Vagina (tissue), 2 donors: Measurements from ENCODE around the gene EIF3F. TPM values are rescaled to one million over a fixed set of nuclear protein-coding genes. Genes with fewer than 3 reads are reported as not detected.
A peak's percentile ranks its signal among the peaks of the same experiment; 100 is the strongest.

Source experiments
- DNase-seq, 2 donors: peaks; one replicate each; pipeline ENCODE4 v3.0.0-alpha.2; 2017; ENCODE audit errors: extremely low spot score in 2 of 2
- H3K27ac ChIP-seq: fragments of 200-600 bp; sonication (generic); one replicate; pipeline ENCODE4 v1.5.1; 2019
- H3K27me3 ChIP-seq: fragments of 200-600 bp; sonication (generic); one replicate; pipeline ENCODE4 v1.5.1; 2019
- H3K36me3 ChIP-seq, 2 donors: fragments of 200-600 bp; sonication (generic); one replicate each; pipeline ENCODE4 v1.5.1; 2017 to 2019
- H3K4me1 ChIP-seq: fragments of 200-600 bp; sonication (generic); one replicate; pipeline ENCODE4 v1.5.1; 2019
- H3K4me3 ChIP-seq, 2 donors: fragments of 200-600 bp; sonication (generic); 1 replicate in 1 of 2; 2 replicates in 1 of 2; pipeline ENCODE4 v1.5.1; 2016 to 2019
- H3K9me3 ChIP-seq: fragments of 200-600 bp; sonication (generic); one replicate; pipeline ENCODE4 v1.5.1; 2019
- POLR2A ChIP-seq, 2 donors: fragments of 450-650 bp; IDR thresholded peaks; one replicate each; pipeline ENCODE4 v1.6.1; 2017; ENCODE audit warnings: antibody characterized with exemption in 2 of 2, mild to moderate bottlenecking in 2 of 2, moderate library complexity in 2 of 2
- POLR2AphosphoS5 ChIP-seq, 2 donors: sonication (generic); formaldehyde crosslinking; IDR thresholded peaks; one replicate each; pipeline ENCODE4 v1.9.0; 2017; ENCODE audit warnings: antibody characterized with exemption in 2 of 2, mild to moderate bottlenecking in 2 of 2, low read depth in 1 of 2; ENCODE audit not compliant: insufficient read depth in 1 of 2
- intact Hi-C: fragments of 100-400 bp; cut with DNase I; formaldehyde crosslinking; loops from one replicate; pipeline ENCODE4 v1.15.1; 2023
- total RNA-seq: library from RNA; depleted of rRNA; stranded (reverse); fragments of >200 nt; gene quantifications from one replicate; pipeline ENCODE4 v1.2.3, GENCODE V29; 2016
- TF ChIP-seq, protein P1 (sequence below), 3 experiments: fragments of 450-650 bp in 2 of 3; fragments of 200-600 bp in 1 of 3; sonication (generic) in 1 of 3; IDR thresholded peaks; one replicate each; pipeline ENCODE4 v1.5.1; 2017 to 2019; ENCODE audit warnings: antibody characterized with exemption in 3 of 3, mild to moderate bottlenecking in 2 of 3, moderate library complexity in 2 of 3

EIF3F gene
- total RNA-seq, 1 donor from 2014 or later, result 336 TPM

- TF ChIP-seq POLR2AphosphoS5 (IDR thresholded peaks at IDR 0.05; ENCODE audit: insufficient read depth in 1 of 2, low read depth in 1 of 2), result no peak
- no peaks in the 10 kb centered on the region for H3K27me3 ChIP-seq
- H3K4me1 ChIP-seq, result peaks cover 13% of the 10 kb centered on the region
- no peaks in the 10 kb centered on the region for H3K36me3 ChIP-seq
- intact Hi-C loops, result no loop called here
- H3K9me3 ChIP-seq, result no peaks in the 10 kb centered on the region
- no peak overlapping the region for H3K27ac ChIP-seq
- peak; percentile 52 to 70 for DNase-seq
- no peak overlapping the region for H3K4me3 ChIP-seq
These were observed 36.9 kb downstream of the EIF3F start for GRCh38 chr11:8023831-8024555.

- TF ChIP-seq POLR2AphosphoS5 (IDR thresholded peaks at IDR 0.05; ENCODE audit: insufficient read depth in 1 of 2, low read depth in 1 of 2), result no peak
- TF ChIP-seq POLR2A (IDR thresholded peaks at IDR 0.05), result no peak
- TF ChIP-seq, protein P1, sequence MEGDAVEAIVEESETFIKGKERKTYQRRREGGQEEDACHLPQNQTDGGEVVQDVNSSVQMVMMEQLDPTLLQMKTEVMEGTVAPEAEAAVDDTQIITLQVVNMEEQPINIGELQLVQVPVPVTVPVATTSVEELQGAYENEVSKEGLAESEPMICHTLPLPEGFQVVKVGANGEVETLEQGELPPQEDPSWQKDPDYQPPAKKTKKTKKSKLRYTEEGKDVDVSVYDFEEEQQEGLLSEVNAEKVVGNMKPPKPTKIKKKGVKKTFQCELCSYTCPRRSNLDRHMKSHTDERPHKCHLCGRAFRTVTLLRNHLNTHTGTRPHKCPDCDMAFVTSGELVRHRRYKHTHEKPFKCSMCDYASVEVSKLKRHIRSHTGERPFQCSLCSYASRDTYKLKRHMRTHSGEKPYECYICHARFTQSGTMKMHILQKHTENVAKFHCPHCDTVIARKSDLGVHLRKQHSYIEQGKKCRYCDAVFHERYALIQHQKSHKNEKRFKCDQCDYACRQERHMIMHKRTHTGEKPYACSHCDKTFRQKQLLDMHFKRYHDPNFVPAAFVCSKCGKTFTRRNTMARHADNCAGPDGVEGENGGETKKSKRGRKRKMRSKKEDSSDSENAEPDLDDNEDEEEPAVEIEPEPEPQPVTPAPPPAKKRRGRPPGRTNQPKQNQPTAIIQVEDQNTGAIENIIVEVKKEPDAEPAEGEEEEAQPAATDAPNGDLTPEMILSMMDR (IDR thresholded peaks at IDR 0.05), result no peak
- H3K36me3 ChIP-seq, result no peaks in the 10 kb centered on the region
- H3K27ac ChIP-seq, result no peak overlapping the region
- no peak overlapping the region for H3K4me3 ChIP-seq
- peak in 1 of 2 donors; percentile 34 for DNase-seq
- no peaks in the 10 kb centered on the region for H3K9me3 ChIP-seq
- intact Hi-C loops, result no loop called here
- H3K27me3 ChIP-seq, result no peaks in the 10 kb centered on the region
- peaks cover 3% of the 10 kb centered on the region for H3K4me1 ChIP-seq
These were observed 38.0 kb downstream of the EIF3F start for GRCh38 chr11:8025123-8025522.

DNA sequence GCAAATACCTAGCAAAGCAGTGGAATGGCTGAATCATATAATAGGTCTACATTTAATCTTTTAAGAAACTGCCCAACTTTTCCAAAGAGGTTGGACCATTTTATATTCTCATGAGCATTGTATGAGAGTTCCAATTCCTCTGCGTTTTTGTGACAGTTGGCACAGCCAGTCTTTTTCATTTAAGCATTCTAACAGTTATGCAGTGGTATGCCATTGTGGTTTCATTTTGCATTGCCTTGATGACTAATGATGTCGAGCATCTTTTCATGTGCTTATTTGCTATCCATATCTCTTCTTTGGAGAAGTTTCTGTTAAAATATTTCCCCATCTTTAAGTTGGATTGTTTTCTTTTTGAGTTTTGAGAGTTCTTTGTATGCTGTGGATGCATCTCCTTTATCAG is 38.7 kb downstream of the EIF3F start:
- TF ChIP-seq, protein P1 (IDR thresholded peaks at IDR 0.05), result no peak
- no peak for TF ChIP-seq POLR2A (IDR thresholded peaks at IDR 0.05)
- TF ChIP-seq POLR2AphosphoS5 (IDR thresholded peaks at IDR 0.05; ENCODE audit: insufficient read depth in 1 of 2, low read depth in 1 of 2), result no peak
- Histone ChIP-seq H3K27ac (no peak overlapping the region), H3K27me3 (no peaks in the 10 kb centered on the region), H3K9me3 (no peaks in the 10 kb centered on the region), H3K4me1 (no peaks in the 10 kb centered on the region), H3K36me3 (no peaks in the 10 kb centered on the region), H3K4me3 (no peak overlapping the region)
- DNase-seq, result no peak
- intact Hi-C loops, result no loop called here

DNA sequence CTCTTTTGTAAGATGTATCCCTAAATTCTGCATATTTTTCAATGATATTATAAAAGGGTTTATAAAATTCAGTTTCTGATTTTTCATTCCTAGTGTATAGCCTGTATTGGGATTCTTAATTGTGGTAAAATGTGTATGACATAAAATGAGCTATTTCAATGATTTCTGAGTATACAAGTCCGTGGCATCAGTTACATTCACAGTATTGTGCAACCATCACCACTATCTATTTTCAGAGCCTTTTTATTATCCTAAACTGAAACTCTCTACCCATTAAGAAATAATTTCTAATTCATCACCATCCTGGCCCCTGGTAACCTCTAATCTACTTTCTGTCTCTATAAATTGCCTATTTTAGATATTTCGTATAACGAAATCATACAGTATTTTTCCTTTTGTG is 39.8 kb downstream of the EIF3F start:
- Histone ChIP-seq H3K36me3 (no peaks in the 10 kb centered on the region), H3K27ac (no peak overlapping the region), H3K4me1 (no peaks in the 10 kb centered on the region), H3K27me3 (no peaks in the 10 kb centered on the region), H3K9me3 (no peaks in the 10 kb centered on the region), H3K4me3 (no peak overlapping the region)
- TF ChIP-seq POLR2AphosphoS5 (IDR thresholded peaks at IDR 0.05; ENCODE audit: insufficient read depth in 1 of 2, low read depth in 1 of 2) (no peak), POLR2A (IDR thresholded peaks at IDR 0.05) (no peak)
- TF ChIP-seq, protein P1 (IDR thresholded peaks at IDR 0.05), result no peak
- DNase-seq, result no peak
- intact Hi-C loops, result no loop called here

DNA sequence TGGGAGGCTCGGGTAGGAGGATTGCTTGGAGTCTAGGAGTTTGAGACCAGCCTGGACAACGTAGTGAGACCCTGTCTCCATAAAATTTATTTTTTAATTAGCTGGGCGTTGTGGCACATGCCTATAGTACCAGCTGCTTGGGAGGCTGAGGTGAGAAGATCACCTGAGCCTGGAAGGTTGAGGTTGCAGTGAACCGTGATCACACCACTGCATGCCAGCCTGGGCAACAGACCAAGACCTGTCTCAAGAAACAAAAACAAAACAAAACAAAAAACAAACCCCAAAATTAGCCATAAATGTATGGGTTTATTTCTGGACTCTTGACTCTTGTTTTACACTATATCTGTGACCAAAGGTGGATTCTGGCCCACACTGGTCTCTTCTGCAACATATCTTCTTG is 41.6 kb downstream of the EIF3F start:
- no peaks in the 10 kb centered on the region for H3K36me3 ChIP-seq
- no peak for TF ChIP-seq POLR2AphosphoS5 (IDR thresholded peaks at IDR 0.05; ENCODE audit: insufficient read depth in 1 of 2, low read depth in 1 of 2)
- TF ChIP-seq, protein P1 (IDR thresholded peaks at IDR 0.05), result no peak
- TF ChIP-seq POLR2A (IDR thresholded peaks at IDR 0.05), result no peak
- intact Hi-C loops, result no loop called here
- no peaks in the 10 kb centered on the region for H3K27me3 ChIP-seq
- no peaks in the 10 kb centered on the region for H3K9me3 ChIP-seq
- peaks cover 11% of the 10 kb centered on the region for H3K4me1 ChIP-seq
- no peak overlapping the region for H3K27ac ChIP-seq
- H3K4me3 ChIP-seq, result no peak overlapping the region
- DNase-seq, result peak in 1 of 2 donors; percentile 54
